HG02763 (cell line): Measurements from ENCODE around the gene PFDN6.

Experiments used
- ATAC-seq: cut with Tn5 transposase; IDR thresholded peaks from one replicate; pipeline ENCODE4 v1.9.1; 2021; ENCODE audit warnings: mild to moderate bottlenecking, moderate library complexity; ENCODE audit not compliant: unreplicated experiment

PFDN6 gene

GRCh38 chr6:33294086-33294823 is 4.9 kb downstream of the PFDN6 start:
- no peak for ATAC-seq

- no peak for ATAC-seq
Observed at GRCh38 chr6:33295621-33296369, 6.4 kb downstream of the PFDN6 start.

- no peak for ATAC-seq
Observed at GRCh38 chr6:33296797-33297405, 7.5 kb downstream of the PFDN6 start.

- ATAC-seq, result no peak
Observed at GRCh38 chr6:33297406-33297955, 8.1 kb downstream of the PFDN6 start.

GRCh38 chr6:33297956-33298772 is 8.8 kb downstream of the PFDN6 start:
- ATAC-seq, result no peak

GRCh38 chr6:33298773-33299236 is 9.4 kb downstream of the PFDN6 start, which contains the start of gene RGL2:
Gene RGL2, minus strand, starts transcription at chr6:33298942. Its CDS starts 332 bp downstream, at chr6:33298610.
- ATAC-seq, result peak; percentile 26

- ATAC-seq, result peak; percentile 78
Observed at GRCh38 chr6:33299237-33299944, 10.0 kb downstream of the PFDN6 start.

GRCh38 chr6:33301877-33302276 is 12.5 kb downstream of the PFDN6 start:
- no peak for ATAC-seq

GRCh38 chr6:33304216-33304615 is 14.8 kb downstream of the PFDN6 start:
- no peak for ATAC-seq

GRCh38 chr6:33305052-33305451 is 15.7 kb downstream of the PFDN6 start:
- ATAC-seq, result no peak

- no peak for ATAC-seq
Observed at GRCh38 chr6:33306356-33306755, 17.0 kb downstream of the PFDN6 start.

- no peak for ATAC-seq
Observed at GRCh38 chr6:33312361-33313104, 23.1 kb downstream of the PFDN6 start.

GRCh38 chr6:33313105-33313708 is 23.8 kb downstream of the PFDN6 start:
- ATAC-seq, result no peak

GRCh38 chr6:33313709-33314514 is 24.5 kb downstream of the PFDN6 start, which contains the start of gene TAPBP:
Gene TAPBP, minus strand, starts transcription at chr6:33314078. Its CDS starts 37 bp downstream, at chr6:33314041.
- ATAC-seq, result peak; percentile 33

- ATAC-seq, result no peak
Observed at GRCh38 chr6:33314515-33314942, 25.1 kb downstream of the PFDN6 start.

- ATAC-seq, result no peak
Observed at GRCh38 chr6:33314943-33315792, 25.8 kb downstream of the PFDN6 start.
